HG03442 (cell line): ENCODE measurements around the gene BMERB1.
"Not testable (repeated sequence)": the region's sequence is repeated elsewhere in the genome, so short reads cannot be mapped to it uniquely, and the experiment has no call there.

Source experiments
- ATAC-seq: cut with Tn5 transposase; IDR thresholded peaks from one replicate; pipeline ENCODE4 v1.9.1; 2021; ENCODE audit warnings: mild to moderate bottlenecking, moderate library complexity; ENCODE audit not compliant: unreplicated experiment

BMERB1 gene

DNA sequence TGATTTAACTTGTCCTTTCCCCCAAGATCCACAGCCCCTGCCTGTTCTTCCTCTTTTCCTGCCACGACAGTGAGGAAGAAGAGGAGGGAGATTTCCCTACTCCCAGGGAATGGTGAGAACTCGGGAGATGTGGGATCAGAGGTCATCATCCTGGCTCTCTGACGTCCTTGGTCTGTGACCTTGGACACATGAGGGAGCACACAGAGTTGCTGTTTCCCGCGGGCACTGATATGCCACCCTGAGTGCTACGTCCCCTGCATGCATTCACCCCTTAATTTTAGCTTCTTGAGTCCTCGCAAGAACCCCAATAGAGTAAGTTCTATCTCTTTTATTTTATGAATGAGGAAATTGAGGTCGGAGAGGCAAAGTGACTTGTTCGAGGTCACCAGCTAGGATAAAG is 85.4 kb downstream of the BMERB1 start:
- ATAC-seq = no peak

- ATAC-seq = no peak
Observed at GRCh38 chr16:15521390-15521757, 87.0 kb downstream of the BMERB1 start.

GRCh38 chr16:15521758-15522509 is 87.5 kb downstream of the BMERB1 start:
- no peak for ATAC-seq

DNA sequence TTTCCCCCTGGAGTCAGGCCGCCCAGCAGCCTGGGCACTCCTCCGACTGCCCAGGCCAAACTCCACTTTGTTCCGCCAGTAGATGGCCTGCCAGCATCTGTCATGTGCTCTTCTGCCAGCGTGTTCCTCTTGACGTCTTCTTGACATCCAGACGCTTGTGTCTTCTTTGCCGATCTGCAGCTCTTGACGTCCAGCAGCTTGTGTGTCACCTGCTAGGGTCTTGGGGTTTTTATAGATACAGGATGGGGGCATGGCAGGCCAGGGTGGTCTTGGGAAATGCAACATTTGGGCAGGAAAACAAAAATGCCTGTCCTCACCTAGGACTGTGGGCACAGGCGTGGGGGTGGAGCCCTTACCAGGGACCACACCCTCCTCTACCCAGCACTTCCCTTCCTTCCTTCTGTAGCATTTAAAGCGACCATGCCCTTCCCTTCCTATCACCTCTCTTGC is 88.7 kb downstream of the BMERB1 start:
- no peak for ATAC-seq

DNA sequence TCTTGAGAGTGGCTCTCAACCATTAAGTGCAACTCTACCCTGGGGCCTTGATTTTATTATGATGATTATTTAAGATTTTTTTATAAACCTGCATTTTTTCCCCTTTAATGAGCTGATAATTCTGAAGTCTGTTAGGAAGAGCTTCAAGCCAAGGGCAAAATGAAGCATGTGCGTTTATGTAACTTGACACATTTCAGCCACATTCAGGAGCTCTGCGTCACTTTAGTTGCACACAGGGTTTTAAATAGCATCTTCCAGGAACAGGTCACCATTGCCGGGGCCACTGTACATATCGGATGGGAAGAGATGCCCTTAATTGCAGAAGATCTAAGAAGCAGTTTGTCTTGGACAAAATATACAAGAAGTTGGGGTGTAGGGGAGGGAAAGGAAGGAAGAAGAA is 89.6 kb downstream of the BMERB1 start:
- no peak for ATAC-seq

GRCh38 chr16:15524966-15525365 is 90.6 kb downstream of the BMERB1 start:
- ATAC-seq = no peak

DNA sequence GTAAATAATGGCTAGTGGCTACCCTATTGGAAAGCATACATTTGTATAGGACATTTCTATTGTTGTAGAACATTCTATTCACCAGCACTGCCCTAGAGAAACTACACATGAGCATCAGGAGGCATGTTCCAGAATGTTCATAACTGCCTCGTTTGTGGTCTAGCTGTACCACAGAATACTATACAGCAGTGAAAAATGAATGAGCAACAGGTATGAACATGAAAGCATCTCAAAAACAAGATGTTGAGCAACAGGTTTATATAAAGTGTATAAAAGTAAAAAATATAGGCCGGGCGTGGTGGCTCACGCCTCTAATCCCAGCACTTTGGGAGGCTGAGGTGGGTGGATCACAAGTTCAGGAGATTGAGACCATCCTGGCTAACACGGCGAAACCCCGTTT is 91.7 kb downstream of the BMERB1 start:
- no peak for ATAC-seq

GRCh38 chr16:15526731-15527130 is 92.3 kb downstream of the BMERB1 start:
- no peak for ATAC-seq

DNA sequence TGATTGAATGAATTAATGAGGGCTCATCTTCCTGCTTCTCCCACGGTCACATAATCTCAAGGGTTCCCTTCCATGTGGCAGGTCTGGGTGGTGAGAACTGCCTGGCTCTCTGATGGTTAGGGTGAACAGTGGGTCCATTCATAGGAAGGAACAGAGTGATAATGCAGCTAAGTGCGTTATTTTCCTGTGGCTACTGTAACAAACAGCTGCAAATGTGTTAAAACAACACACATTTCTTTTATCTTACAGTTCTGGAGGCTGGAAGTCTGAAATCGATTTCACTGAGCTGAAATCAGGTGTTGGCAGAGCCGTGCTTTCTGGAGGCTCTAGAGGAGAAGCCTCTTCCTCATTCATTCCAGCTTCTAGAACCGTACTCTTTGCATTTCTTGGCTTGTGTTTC is 95.3 kb downstream of the BMERB1 start:
- ATAC-seq = no peak

DNA sequence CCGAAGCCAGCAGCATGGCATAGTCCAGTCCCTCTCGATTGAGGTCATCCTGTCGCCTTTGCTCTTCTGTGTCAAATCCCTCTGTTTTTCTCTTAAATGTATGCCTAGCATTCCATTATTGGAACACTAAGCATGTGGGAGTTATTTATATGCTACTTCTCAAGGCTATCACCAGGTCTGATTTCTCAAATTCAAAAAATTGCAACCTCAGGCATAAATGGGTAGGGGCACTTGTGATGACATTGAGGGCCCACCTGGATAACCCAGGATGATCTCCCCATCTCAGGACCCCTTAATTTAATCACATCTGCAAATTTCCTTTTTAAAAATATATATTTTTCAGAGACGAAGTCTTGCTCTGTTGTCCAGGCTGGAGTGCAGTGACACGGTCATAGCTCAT is 95.7 kb downstream of the BMERB1 start:
- ATAC-seq = no peak

- no peak for ATAC-seq
Observed at GRCh38 chr16:15532825-15533224, 98.4 kb downstream of the BMERB1 start.

GRCh38 chr16:15533386-15533785 is 99.0 kb downstream of the BMERB1 start:
- no peak for ATAC-seq

DNA sequence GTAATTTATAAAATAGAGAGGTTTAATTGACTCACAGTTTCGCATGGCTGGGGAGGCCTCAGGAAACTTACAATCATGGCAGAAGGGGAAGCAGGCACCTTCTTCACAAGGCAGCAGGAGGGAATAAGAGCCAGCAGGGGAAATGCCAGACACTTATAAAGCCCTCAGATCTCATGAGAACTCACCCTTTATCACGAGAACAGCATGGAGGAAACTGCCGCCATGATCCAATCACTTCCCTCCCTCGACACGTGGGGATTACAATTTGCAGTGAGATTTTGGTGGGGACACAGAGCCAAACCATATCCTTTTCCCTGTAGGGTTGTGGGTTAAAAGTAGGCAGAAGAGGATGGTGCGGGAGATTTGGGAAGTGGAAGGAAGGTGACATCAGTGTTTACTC is 101.4 kb downstream of the BMERB1 start:
- no peak for ATAC-seq

DNA sequence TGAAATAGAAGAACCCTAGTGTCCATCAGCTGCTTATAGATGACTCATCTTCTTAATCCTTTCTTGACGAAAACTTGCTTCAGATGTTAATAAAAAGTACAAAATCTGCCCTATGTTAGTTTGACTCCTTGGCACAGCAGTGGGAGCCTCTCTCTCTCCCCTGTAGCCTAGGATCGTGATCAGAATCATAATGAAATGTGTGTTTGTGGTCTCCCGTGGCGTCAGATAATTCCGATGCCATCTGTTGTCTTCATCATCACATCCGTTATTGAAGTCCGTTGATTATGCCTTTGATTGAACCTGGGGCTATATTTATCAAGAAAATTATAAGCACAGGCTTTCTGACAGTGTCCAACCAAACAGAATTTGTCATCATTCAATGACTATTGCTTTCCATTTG is 102.5 kb downstream of the BMERB1 start:
- ATAC-seq = no peak

DNA sequence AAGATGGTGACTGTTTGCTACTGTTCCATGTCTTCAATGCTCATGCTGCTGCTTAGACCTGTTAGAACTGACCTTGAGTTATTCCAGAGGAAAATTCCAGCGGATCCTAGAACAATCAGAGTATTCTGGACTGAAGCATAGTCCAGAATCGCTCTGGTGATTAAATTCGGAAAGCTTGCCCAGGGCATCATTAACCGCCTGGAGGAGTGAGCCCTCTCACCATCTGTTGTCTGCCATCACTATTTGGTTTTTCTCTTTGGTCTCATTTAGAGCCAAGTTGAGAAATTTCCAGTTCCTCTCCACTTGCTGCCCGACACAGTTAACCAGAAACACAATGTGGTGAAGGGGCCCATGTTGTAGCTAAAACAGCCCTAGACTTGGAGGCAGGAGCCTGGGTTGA is 104.1 kb downstream of the BMERB1 start:
- no peak for ATAC-seq

GRCh38 chr16:15539197-15539596 is 104.8 kb downstream of the BMERB1 start:
- ATAC-seq = no peak

GRCh38 chr16:15542261-15542660 is 107.9 kb downstream of the BMERB1 start:
- no peak for ATAC-seq

- ATAC-seq = no peak
Observed at GRCh38 chr16:15542734-15543347, 108.5 kb downstream of the BMERB1 start.

DNA sequence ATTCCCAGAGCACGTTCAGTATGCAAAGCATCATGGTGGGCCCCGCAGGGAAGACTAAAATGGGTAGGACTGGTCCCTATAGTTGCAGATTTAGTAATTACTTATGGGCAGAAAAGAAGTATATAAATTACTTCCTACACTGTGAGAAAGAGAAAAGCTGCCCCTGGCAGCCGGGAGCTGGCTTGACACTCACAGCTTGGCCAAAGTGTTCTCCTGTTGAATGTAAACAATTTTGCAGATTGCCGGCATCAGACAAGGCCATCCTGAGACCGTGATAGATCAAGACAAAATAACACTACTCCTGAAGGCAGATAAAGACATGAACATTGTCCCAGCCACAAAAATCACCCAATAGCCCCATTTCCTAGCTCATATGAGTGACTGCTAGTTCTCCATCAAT is 110.0 kb downstream of the BMERB1 start:
- ATAC-seq = no peak

DNA sequence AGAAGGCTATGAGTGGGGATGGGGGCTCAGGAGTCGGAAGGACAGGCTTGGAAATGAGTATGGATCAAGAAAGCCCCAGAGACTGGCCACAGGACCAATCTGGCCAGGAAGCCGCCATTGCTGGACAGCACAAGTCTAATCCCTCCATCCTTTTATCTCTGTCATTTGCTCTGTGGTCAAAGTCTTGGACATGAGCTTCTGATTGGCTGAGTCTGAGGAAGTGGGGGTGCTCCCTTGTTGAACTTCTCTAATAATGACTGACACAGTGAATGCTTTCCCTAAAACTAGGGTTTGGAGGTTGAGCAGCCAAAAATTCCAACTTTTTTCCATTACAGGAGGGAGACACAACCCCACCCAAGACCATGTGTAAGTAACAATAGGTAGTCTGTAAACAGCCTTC is 111.2 kb downstream of the BMERB1 start:
- no peak for ATAC-seq

GRCh38 chr16:15547072-15547767 is 112.8 kb downstream of the BMERB1 start:
- not testable (repeated sequence) for ATAC-seq

DNA sequence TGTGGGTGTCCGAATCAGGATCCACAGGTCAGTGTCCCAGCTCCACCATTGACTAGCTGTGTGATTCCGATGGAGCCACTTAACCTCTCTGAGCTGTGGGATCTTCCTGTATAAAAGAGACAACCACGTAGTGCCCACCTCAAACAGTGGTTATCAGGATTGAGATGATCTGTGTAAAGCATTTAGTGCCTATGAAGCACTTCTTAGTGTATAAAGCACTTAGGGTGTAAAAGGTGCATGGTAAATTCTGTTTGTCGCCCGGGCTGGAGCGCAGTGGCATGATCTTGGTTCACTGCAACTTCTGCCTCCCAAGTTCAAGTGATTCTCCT is 113.3 kb downstream of the BMERB1 start:
- ATAC-seq = no peak
